DOHH2 (cell line): ENCODE results near the gene TRPM2.
A peak's percentile ranks its signal among the peaks of the same experiment; 100 is the strongest.

ENCODE experiments used
- H3F3A ChIP-seq: fragments of 200-600 bp; sonication (generic), shearing (Covaris generic); 2 replicates; pipeline ENCODE4 v1.6.0; 2016; ENCODE audit warnings: antibody characterized with exemption, mild to moderate bottlenecking; ENCODE audit not compliant: control insufficient read depth, insufficient read depth
- H3K27ac ChIP-seq: fragments of 200-600 bp; sonication (generic); 2 replicates; pipeline ENCODE4 v1.5.1; 2014; ENCODE audit warnings: low read depth, mild to moderate bottlenecking, low read length, moderate library complexity
- H3K27me3 ChIP-seq: fragments of 200-600 bp; sonication (generic); 2 replicates; pipeline ENCODE4 v1.6.1; 2014; ENCODE audit warnings: mild to moderate bottlenecking, low read length, mixed read lengths; ENCODE audit not compliant: control insufficient read depth
- H3K36me3 ChIP-seq: fragments of 200-600 bp; sonication (generic); 2 replicates; pipeline ENCODE4 v1.6.1; 2014; ENCODE audit warnings: mild to moderate bottlenecking, low read length, moderate library complexity, mixed read lengths; ENCODE audit not compliant: control insufficient read depth
- H3K4me1 ChIP-seq: fragments of 200-600 bp; sonication (generic); 2 replicates; pipeline ENCODE4 v1.6.1; 2014; ENCODE audit warnings: mild to moderate bottlenecking, low read length, mixed read lengths; ENCODE audit not compliant: control insufficient read depth
- H3K4me2 ChIP-seq: fragments of 200-600 bp; sonication (generic); 2 replicates; pipeline ENCODE4 v1.6.0; 2014; ENCODE audit warnings: mild to moderate bottlenecking, low read length, moderate library complexity
- H3K4me3 ChIP-seq: fragments of 200-600 bp; sonication (generic); 2 replicates; pipeline ENCODE4 v1.5.1; 2014; ENCODE audit warnings: mild to moderate bottlenecking, low read length, mixed read lengths
- H3K79me2 ChIP-seq: fragments of 200-600 bp; sonication (generic); 2 replicates; pipeline ENCODE4 v1.6.1; 2014; ENCODE audit warnings: mild to moderate bottlenecking, low read length, mixed read lengths; ENCODE audit not compliant: control insufficient read depth
- H3K9me2 ChIP-seq: fragments of 200-600 bp; sonication (generic); replicated peaks from 2 replicates; pipeline ENCODE4 v1.6.1; 2014; ENCODE audit warnings: mild to moderate bottlenecking, low read length, mixed read lengths; ENCODE audit not compliant: control insufficient read depth
- H3K9me3 ChIP-seq: fragments of 200-600 bp; sonication (generic); 2 replicates; pipeline ENCODE4 v1.6.1; 2014; ENCODE audit warnings: antibody characterized with exemption, low read length, mixed read lengths; ENCODE audit not compliant: control insufficient read depth, insufficient read depth
- H4K20me1 ChIP-seq: fragments of 200-600 bp; sonication (generic); 2 replicates; pipeline ENCODE4 v1.6.0; 2014; ENCODE audit warnings: low read depth, mild to moderate bottlenecking, antibody characterized with exemption, low read length, moderate library complexity; ENCODE audit not compliant: control insufficient read depth, insufficient read depth
- EZH2phosphoT487 ChIP-seq: fragments of 200-600 bp; sonication (generic); IDR thresholded peaks from 2 replicates; pipeline ENCODE4 v1.6.1; 2017; ENCODE audit warnings: borderline replicate concordance, mild to moderate bottlenecking, antibody characterized with exemption, low read length, moderate library complexity, mixed read lengths
- TF ChIP-seq, protein P1 (sequence below): fragments of 200-600 bp; sonication (generic); IDR thresholded peaks from one replicate; pipeline ENCODE4 v1.5.1; 2014; ENCODE audit warnings: antibody characterized with exemption, mild to moderate bottlenecking, low read depth, low read length; ENCODE audit not compliant: poor library complexity, severe bottlenecking

The TRPM2 gene

DNA sequence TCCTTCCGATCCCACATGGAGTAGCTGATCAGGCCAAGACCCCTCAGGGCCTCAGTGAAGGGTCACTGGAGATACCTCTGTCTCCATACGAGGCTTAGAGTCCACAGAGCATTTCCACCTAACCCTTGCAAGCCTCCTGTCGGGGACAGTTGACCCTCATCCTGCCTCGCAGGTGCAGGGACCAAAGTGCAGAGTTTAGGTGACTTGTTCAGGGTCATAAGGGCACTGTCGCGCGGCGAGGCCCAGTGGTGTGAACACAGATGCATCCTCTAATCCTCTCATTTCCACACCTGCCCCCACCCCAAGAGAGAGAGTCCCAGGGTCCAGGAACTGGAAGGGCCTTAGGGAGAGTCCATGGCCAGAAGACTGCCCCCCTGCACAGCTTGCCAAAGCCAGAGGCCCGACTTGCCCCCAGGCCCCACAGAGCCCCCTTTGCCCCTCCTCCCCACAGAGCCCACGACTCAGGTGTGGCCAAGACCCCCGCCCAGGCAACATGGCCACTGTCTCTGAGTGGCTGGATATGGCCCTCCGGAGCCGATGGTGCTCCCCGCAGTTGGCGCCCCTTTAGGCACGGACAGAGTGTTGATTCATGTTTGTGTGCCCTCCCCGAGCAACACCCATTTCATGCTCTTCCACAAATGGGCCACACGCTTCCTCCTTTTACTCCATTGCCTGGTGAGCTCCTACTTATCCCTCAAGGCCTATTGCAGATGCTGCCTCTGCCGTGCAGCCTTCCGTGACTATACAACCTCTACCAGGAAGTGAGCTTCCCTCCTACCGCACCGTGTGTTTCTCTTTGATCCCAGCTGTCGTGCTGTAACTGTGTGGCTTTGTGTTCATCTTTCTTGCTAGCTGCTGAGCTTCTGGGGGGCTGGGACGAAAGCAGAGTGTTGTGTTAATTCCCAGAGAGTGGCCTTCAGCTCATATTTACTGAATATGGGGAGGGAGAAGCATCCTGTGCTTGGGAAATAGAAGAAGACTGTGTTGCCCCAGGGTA, 1.7 kb downstream of the TRPM2 start:
- Histone ChIP-seq H3K4me3 (no peak overlapping the region), H3K36me3 (no peaks in the 10 kb centered on the region), H3K9me2 (no peaks in the 10 kb centered on the region), H3K27me3 (no peaks in the 10 kb centered on the region), H3K4me2 (peak overlapping the region; percentile 24; the same call in 1 of the 2 replicates), H3K27ac (no peak overlapping the region), H4K20me1 (no peaks in the 10 kb centered on the region), H3K9me3 (no peaks in the 10 kb centered on the region), H3K79me2 (no peaks in the 10 kb centered on the region), H3F3A (no peaks in the 10 kb centered on the region), H3K4me1 (peaks cover 30% of the 10 kb centered on the region)
- TF ChIP-seq, protein P1, sequence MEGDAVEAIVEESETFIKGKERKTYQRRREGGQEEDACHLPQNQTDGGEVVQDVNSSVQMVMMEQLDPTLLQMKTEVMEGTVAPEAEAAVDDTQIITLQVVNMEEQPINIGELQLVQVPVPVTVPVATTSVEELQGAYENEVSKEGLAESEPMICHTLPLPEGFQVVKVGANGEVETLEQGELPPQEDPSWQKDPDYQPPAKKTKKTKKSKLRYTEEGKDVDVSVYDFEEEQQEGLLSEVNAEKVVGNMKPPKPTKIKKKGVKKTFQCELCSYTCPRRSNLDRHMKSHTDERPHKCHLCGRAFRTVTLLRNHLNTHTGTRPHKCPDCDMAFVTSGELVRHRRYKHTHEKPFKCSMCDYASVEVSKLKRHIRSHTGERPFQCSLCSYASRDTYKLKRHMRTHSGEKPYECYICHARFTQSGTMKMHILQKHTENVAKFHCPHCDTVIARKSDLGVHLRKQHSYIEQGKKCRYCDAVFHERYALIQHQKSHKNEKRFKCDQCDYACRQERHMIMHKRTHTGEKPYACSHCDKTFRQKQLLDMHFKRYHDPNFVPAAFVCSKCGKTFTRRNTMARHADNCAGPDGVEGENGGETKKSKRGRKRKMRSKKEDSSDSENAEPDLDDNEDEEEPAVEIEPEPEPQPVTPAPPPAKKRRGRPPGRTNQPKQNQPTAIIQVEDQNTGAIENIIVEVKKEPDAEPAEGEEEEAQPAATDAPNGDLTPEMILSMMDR, result no peak
- TF ChIP-seq EZH2phosphoT487, result no peak

- no peak overlapping the region for H3K27ac ChIP-seq
- no peaks in the 10 kb centered on the region for H3K79me2 ChIP-seq
- H4K20me1 ChIP-seq, result no peaks in the 10 kb centered on the region
- no peaks in the 10 kb centered on the region for H3F3A ChIP-seq
- H3K9me2 ChIP-seq, result no peaks in the 10 kb centered on the region
- H3K9me3 ChIP-seq, result no peaks in the 10 kb centered on the region
- peaks cover 30% of the 10 kb centered on the region for H3K4me1 ChIP-seq
- H3K4me3 ChIP-seq, result no peak overlapping the region
- H3K36me3 ChIP-seq, result no peaks in the 10 kb centered on the region
- TF ChIP-seq EZH2phosphoT487, result no peak
- TF ChIP-seq, protein P1, result no peak
- no peak overlapping the region for H3K4me2 ChIP-seq
- H3K27me3 ChIP-seq, result no peaks in the 10 kb centered on the region
These were observed 2.7 kb downstream of the TRPM2 start for GRCh38 chr21:44356160-44356559.

DNA sequence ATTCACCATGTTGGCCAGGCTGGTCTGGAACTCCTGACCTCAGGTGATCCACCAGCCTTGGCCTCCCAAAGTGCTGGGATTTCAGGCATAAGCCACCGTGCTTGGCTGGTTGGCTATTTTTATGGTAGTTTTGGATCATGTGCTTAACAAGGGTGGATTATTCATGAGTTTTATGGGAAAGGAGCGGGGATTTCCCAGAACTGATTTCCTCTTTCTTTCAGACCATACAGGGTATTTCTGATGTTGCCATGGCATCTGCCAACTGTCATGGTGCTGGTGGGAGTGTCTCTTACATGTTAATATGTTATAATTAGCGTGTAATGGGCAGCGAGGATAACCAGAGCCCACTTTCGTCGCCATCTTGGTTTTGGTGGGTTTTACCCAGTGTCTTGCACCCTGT, 3.2 kb downstream of the TRPM2 start:
- Histone ChIP-seq H3K27me3 (no peaks in the 10 kb centered on the region), H3K4me2 (no peak overlapping the region), H3F3A (no peaks in the 10 kb centered on the region), H4K20me1 (no peaks in the 10 kb centered on the region), H3K79me2 (no peaks in the 10 kb centered on the region), H3K36me3 (no peaks in the 10 kb centered on the region), H3K9me3 (no peaks in the 10 kb centered on the region), H3K4me3 (no peak overlapping the region), H3K4me1 (peaks cover 30% of the 10 kb centered on the region), H3K27ac (no peak overlapping the region), H3K9me2 (no peaks in the 10 kb centered on the region)
- TF ChIP-seq, protein P1, result no peak
- TF ChIP-seq EZH2phosphoT487, result no peak
